PC-3 (cell line): Measurements from ENCODE around the gene HEATR3. TPM values are rescaled to one million over a fixed set of nuclear protein-coding genes. Genes with fewer than 3 reads are reported as not detected.

ENCODE experiments used
- ATAC-seq: fragments of 200-7000 bp; cut with Tn5 transposase; 2 replicates; pipeline ENCODE4 v1.9.1; 2020; ENCODE audit warnings: mild to moderate bottlenecking, moderate library complexity
- BruUV-seq: library from RNA; stranded (reverse); fragments of 400-500 nt; replicated peaks from 2 replicates; lab custom pipeline; 2021; lab: Mats Ljungman, UMichigan
- CTCF ChIA-PET: fragments of 300-600 bp; sonication (Branson Sonifier 250); formaldehyde crosslinking; loops from one replicate; lab custom pipeline; 2022; ENCODE audit warnings: antibody characterized with exemption; lab: Charles Lee
- POLR2A ChIA-PET: fragments of 300-600 bp; sonication (Branson Sonifier 250); formaldehyde crosslinking; loops from one replicate; lab custom pipeline; 2022; ENCODE audit warnings: antibody characterized with exemption; ENCODE audit not compliant: unreplicated experiment; lab: Charles Lee
- DNase-seq: peaks from one replicate; pipeline ENCODE4 v3.0.0-alpha.2; 2015
- H2AFZ ChIP-seq: fragments of 300-600 bp; sonication (generic); 2 replicates; pipeline ENCODE4 v1.6.0; 2016; ENCODE audit warnings: antibody characterized with exemption, low read length
- H3F3A ChIP-seq: fragments of 300-600 bp; sonication (generic); one replicate; pipeline ENCODE4 v1.6.0; 2017; ENCODE audit warnings: antibody characterized with exemption, low read length, control low read depth, mild to moderate bottlenecking; ENCODE audit not compliant: unreplicated experiment
- H3K27ac ChIP-seq: fragments of 300-600 bp; sonication (generic); 2 replicates; pipeline ENCODE4 v1.5.1; 2016; ENCODE audit warnings: mild to moderate bottlenecking, low read length
- H3K27me3 ChIP-seq: fragments of 300-600 bp; sonication (generic); 2 replicates; pipeline ENCODE4 v1.6.1; 2016; ENCODE audit warnings: low read length, mixed read lengths
- H3K36me3 ChIP-seq: fragments of 300-600 bp; sonication (generic); 2 replicates; pipeline ENCODE4 v1.6.1; 2016; ENCODE audit warnings: low read depth, mixed run types, low read length, mixed read lengths
- H3K4me1 ChIP-seq: fragments of 300-600 bp; sonication (generic); 2 replicates; pipeline ENCODE4 v1.5.1; 2016; ENCODE audit warnings: low read length; ENCODE audit not compliant: insufficient read depth
- H3K4me2 ChIP-seq: fragments of 300-600 bp; sonication (generic); 2 replicates; pipeline ENCODE4 v1.6.0; 2016; ENCODE audit warnings: low read length
- H3K4me3 ChIP-seq: fragments of 300-600 bp; sonication (generic); 2 replicates; pipeline ENCODE4 v1.5.1; 2016; ENCODE audit warnings: mild to moderate bottlenecking, low read length, mixed read lengths
- H3K79me2 ChIP-seq: fragments of 300-600 bp; sonication (generic); 2 replicates; pipeline ENCODE4 v1.6.1; 2017; ENCODE audit warnings: low read length, mixed read lengths
- H3K9ac ChIP-seq: fragments of 300-600 bp; sonication (generic); 2 replicates; pipeline ENCODE4 v1.6.0; 2016; ENCODE audit warnings: mild to moderate bottlenecking, low read length
- H3K9me2 ChIP-seq: fragments of 300-600 bp; sonication (generic); replicated peaks from 2 replicates; pipeline ENCODE4 v1.6.1; 2016; ENCODE audit warnings: mixed run types, low read length, mixed read lengths
- H3K9me3 ChIP-seq: fragments of 300-600 bp; sonication (generic); 2 replicates; pipeline ENCODE4 v1.6.1; 2016; ENCODE audit warnings: low read length, mixed read lengths
- H4K20me1 ChIP-seq: fragments of 300-600 bp; sonication (generic); 2 replicates; pipeline ENCODE4 v1.6.1; 2016; ENCODE audit warnings: low read length, mixed read lengths
- EZH2 ChIP-seq: fragments of 300-600 bp; sonication (generic); IDR thresholded peaks from one replicate; pipeline ENCODE4 v1.6.1; 2017; ENCODE audit warnings: antibody characterized with exemption, mild to moderate bottlenecking, low read length; ENCODE audit not compliant: unreplicated experiment
- EZH2phosphoT487 ChIP-seq: fragments of 300-600 bp; sonication (generic); IDR thresholded peaks from 2 replicates; pipeline ENCODE4 v1.6.1; 2018; ENCODE audit warnings: mild to moderate bottlenecking, antibody characterized with exemption, low read length, borderline replicate concordance
- intact Hi-C: fragments of 100-400 bp; cut with micrococcal nuclease; formaldehyde crosslinking; loops from 2 replicates; pipeline ENCODE4 v1.9.0; 2023
- total RNA-seq: library from RNA; depleted of rRNA; stranded (reverse); fragments of >200 nt; gene quantifications from 2 replicates; pipeline ENCODE4 v1.2.3, GENCODE V29; 2014
- TF ChIP-seq, protein P1 (sequence below): fragments of 300-600 bp; sonication (generic); conservative IDR thresholded peaks from 2 replicates; pipeline ENCODE4 v1.5.1; 2017; ENCODE audit warnings: antibody characterized with exemption, low read depth, mild to moderate bottlenecking, low read length

HEATR3 gene
- total RNA-seq, 1 experiment from 2014 or later = 18.7 TPM

DNA sequence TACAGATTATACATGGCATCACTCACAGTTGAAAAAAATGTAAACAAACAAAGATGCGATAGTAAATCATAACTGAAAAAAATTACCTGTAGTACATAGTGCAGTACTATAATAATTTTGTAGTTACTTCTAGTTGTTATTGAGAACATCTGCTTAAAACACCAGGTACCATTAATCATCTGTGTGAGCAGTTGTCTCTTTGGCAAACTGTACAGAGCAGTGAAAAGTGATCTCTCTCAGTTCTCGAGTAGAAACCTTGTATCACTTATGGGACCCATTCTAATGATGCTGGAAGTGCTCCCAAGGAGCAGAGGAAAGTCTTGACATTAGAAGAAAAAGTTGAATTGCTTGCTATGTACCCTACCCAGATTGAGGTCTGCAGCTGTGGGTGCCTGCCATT is 78.4 kb downstream of the HEATR3 start:
- H2AFZ ChIP-seq = no peak overlapping the region

GRCh38 chr16:50146479-50147435 is 81.0 kb downstream of the HEATR3 start:
- no peak overlapping the region for H3K4me2 ChIP-seq

More for the DNA sequence above, 78.4 kb downstream of the HEATR3 start:
- Histone ChIP-seq H3K27ac (no peak overlapping the region), H3K9me3 (no peaks in the 10 kb centered on the region), H3F3A (no peaks in the 10 kb centered on the region), H3K9me2 (no peaks in the 10 kb centered on the region), H3K4me1 (no peaks in the 10 kb centered on the region), H4K20me1 (no peaks in the 10 kb centered on the region), H3K79me2 (no peaks in the 10 kb centered on the region), H3K27me3 (no peaks in the 10 kb centered on the region), H3K36me3 (no peaks in the 10 kb centered on the region), H3K9ac (no peak overlapping the region), H3K4me2 (no peak overlapping the region), H3K4me3 (no peak overlapping the region)
- ChIA-PET POLR2A (no interaction called here), CTCF (no interaction called here)
- DNase-seq = no peak
- intact Hi-C loops = no loop called here
- ATAC-seq = no peak
- TF ChIP-seq EZH2 (no peak), EZH2phosphoT487 (no peak)
- TF ChIP-seq, protein P1, sequence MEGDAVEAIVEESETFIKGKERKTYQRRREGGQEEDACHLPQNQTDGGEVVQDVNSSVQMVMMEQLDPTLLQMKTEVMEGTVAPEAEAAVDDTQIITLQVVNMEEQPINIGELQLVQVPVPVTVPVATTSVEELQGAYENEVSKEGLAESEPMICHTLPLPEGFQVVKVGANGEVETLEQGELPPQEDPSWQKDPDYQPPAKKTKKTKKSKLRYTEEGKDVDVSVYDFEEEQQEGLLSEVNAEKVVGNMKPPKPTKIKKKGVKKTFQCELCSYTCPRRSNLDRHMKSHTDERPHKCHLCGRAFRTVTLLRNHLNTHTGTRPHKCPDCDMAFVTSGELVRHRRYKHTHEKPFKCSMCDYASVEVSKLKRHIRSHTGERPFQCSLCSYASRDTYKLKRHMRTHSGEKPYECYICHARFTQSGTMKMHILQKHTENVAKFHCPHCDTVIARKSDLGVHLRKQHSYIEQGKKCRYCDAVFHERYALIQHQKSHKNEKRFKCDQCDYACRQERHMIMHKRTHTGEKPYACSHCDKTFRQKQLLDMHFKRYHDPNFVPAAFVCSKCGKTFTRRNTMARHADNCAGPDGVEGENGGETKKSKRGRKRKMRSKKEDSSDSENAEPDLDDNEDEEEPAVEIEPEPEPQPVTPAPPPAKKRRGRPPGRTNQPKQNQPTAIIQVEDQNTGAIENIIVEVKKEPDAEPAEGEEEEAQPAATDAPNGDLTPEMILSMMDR = no peak
- no TSS peak for BruUV-seq

GRCh38 chr16:50151322-50151721 is 85.6 kb downstream of the HEATR3 start:
- intact Hi-C loops = loop anchor here (10.0 kb wide), 1 partner anchor 87 kb away; the partner anchor contains the start of gene HEATR3
- Histone ChIP-seq H3K27ac (no peak overlapping the region), H3K4me2 (no peak overlapping the region), H4K20me1 (peaks cover 16% of the 10 kb centered on the region; the same call in 1 of the 2 replicates), H3K36me3 (no peaks in the 10 kb centered on the region), H3K4me3 (no peak overlapping the region), H3F3A (no peaks in the 10 kb centered on the region), H3K79me2 (peaks cover 25% of the 10 kb centered on the region), H3K27me3 (no peaks in the 10 kb centered on the region), H3K9me3 (no peaks in the 10 kb centered on the region), H3K9ac (no peak overlapping the region), H3K9me2 (no peaks in the 10 kb centered on the region), H3K4me1 (peaks cover 11% of the 10 kb centered on the region; the same call in 1 of the 2 replicates), H2AFZ (no peak overlapping the region)
- ChIA-PET POLR2A (interaction anchor here (0.6 kb wide), 1 partner anchor 114 kb away, joined by 10 read pairs; no protein-coding TSS in a partner anchor), CTCF (no interaction called here)
- BruUV-seq = no TSS peak
- DNase-seq (no peak), ATAC-seq (no peak)
- TF ChIP-seq EZH2 (no peak), EZH2phosphoT487 (no peak)
- TF ChIP-seq, protein P1 = no peak

More at GRCh38 chr16:50146479-50147435, 81.0 kb downstream of the HEATR3 start:
- H3K36me3 ChIP-seq = no peaks in the 10 kb centered on the region
- H3K27me3 ChIP-seq = no peaks in the 10 kb centered on the region
- intact Hi-C loops = no loop called here
- ChIA-PET CTCF (no interaction called here), POLR2A (interaction anchor here (0.6 kb wide), 1 partner anchor 19 kb away, joined by 7 read pairs; no protein-coding TSS in a partner anchor)
- no peaks in the 10 kb centered on the region for H4K20me1 ChIP-seq
- H3F3A ChIP-seq = no peaks in the 10 kb centered on the region
- BruUV-seq = no TSS peak
- TF ChIP-seq EZH2phosphoT487 = no peak
- no peak for TF ChIP-seq EZH2
- ATAC-seq (no peak), DNase-seq (no peak)
- no peaks in the 10 kb centered on the region for H3K9me2 ChIP-seq
- H3K9me3 ChIP-seq = no peaks in the 10 kb centered on the region
- no peak overlapping the region for H2AFZ ChIP-seq
- H3K27ac ChIP-seq = no peak overlapping the region
- H3K79me2 ChIP-seq = no peaks in the 10 kb centered on the region
- H3K4me3 ChIP-seq = no peak overlapping the region
- H3K9ac ChIP-seq = no peak overlapping the region
- H3K4me1 ChIP-seq = no peaks in the 10 kb centered on the region
